H9 (cell line): ENCODE results near the gene FOXM1. TPM values are rescaled to one million over a fixed set of nuclear protein-coding genes. Genes with fewer than 3 reads are reported as not detected.

Experiments
- DNase-seq: peaks from one replicate; pipeline ENCODE4 v3.0.0-alpha.2; 2017
- H2AFZ ChIP-seq: one replicate; pipeline ENCODE4 v1.6.1; 2013; ENCODE audit warnings: mild to moderate bottlenecking, low read length, control low read depth, moderate library complexity
- H2AK5ac ChIP-seq: 2 replicates; pipeline ENCODE4 v1.6.1; 2013; ENCODE audit warnings: low read length, control low read depth, mixed read lengths; ENCODE audit not compliant: insufficient read length
- H2BK120ac ChIP-seq: one replicate; pipeline ENCODE4 v1.6.1; 2013; ENCODE audit warnings: low read depth, mild to moderate bottlenecking, low read length, control low read depth, inconsistent platforms; ENCODE audit not compliant: poor library complexity, severe bottlenecking
- H2BK12ac ChIP-seq: 2 replicates; pipeline ENCODE4 v1.6.1; 2013; ENCODE audit warnings: low read length, control low read depth, mixed read lengths, low read depth; ENCODE audit not compliant: insufficient read length
- H2BK15ac ChIP-seq: 2 replicates; pipeline ENCODE4 v1.6.1; 2013; ENCODE audit warnings: low read depth, low read length, control low read depth
- H2BK20ac ChIP-seq: one replicate; pipeline ENCODE4 v1.6.1; 2013; ENCODE audit warnings: low read depth, mild to moderate bottlenecking, low read length, control low read depth, inconsistent platforms; ENCODE audit not compliant: poor library complexity, severe bottlenecking
- H2BK5ac ChIP-seq: 2 replicates; pipeline ENCODE4 v1.6.1; 2013; ENCODE audit warnings: low read length, control low read depth, mixed read lengths; ENCODE audit not compliant: insufficient read length
- H3K14ac ChIP-seq: 2 replicates; pipeline ENCODE4 v1.6.1; 2013; ENCODE audit warnings: low read length, control low read depth; ENCODE audit not compliant: insufficient read depth
- H3K18ac ChIP-seq: 2 replicates; pipeline ENCODE4 v1.6.1; 2013; ENCODE audit warnings: low read depth, mild to moderate bottlenecking, mixed read lengths, low read length, control low read depth; ENCODE audit not compliant: insufficient read length
- H3K23ac ChIP-seq: 2 replicates; pipeline ENCODE4 v1.6.1; 2013; ENCODE audit warnings: low read length, control low read depth, mixed read lengths, low read depth; ENCODE audit not compliant: insufficient read length
- H3K23me2 ChIP-seq: 2 replicates; pipeline ENCODE4 v1.6.1; 2013; ENCODE audit warnings: low read depth, mild to moderate bottlenecking, mixed read lengths, low read length, control low read depth; ENCODE audit not compliant: insufficient read length, poor library complexity, severe bottlenecking
- H3K27ac ChIP-seq: 2 replicates; pipeline ENCODE4 v1.5.1; 2013; ENCODE audit warnings: low read length, control low read depth, mixed read lengths, low read depth; ENCODE audit not compliant: insufficient read length
- H3K27me3 ChIP-seq: 2 replicates; pipeline ENCODE4 v1.6.1; 2013; ENCODE audit warnings: low read length, control low read depth, inconsistent platforms; ENCODE audit not compliant: insufficient read depth
- H3K4ac ChIP-seq: 2 replicates; pipeline ENCODE4 v1.6.1; 2013; ENCODE audit warnings: low read depth, mild to moderate bottlenecking, control low read depth, inconsistent platforms, low read length, moderate library complexity
- H3K4me1 ChIP-seq: 2 replicates; pipeline ENCODE4 v1.6.1; 2013; ENCODE audit warnings: low read length, control low read depth, inconsistent platforms; ENCODE audit not compliant: insufficient read depth
- H3K4me2 ChIP-seq: 2 replicates; pipeline ENCODE4 v1.6.1; 2013; ENCODE audit warnings: low read length, control low read depth, mixed read lengths; ENCODE audit not compliant: insufficient read length, insufficient read depth
- H3K56ac ChIP-seq: 2 replicates; pipeline ENCODE4 v1.6.1; 2013; ENCODE audit warnings: low read depth, mild to moderate bottlenecking, mixed read lengths, low read length, control low read depth; ENCODE audit not compliant: insufficient read length
- H3K79me1 ChIP-seq: 2 replicates; pipeline ENCODE4 v1.6.1; 2013; ENCODE audit warnings: low read depth, mild to moderate bottlenecking, moderate library complexity, low read length, control low read depth, inconsistent platforms; ENCODE audit not compliant: insufficient read depth, poor library complexity, severe bottlenecking
- H3K79me2 ChIP-seq: 2 replicates; pipeline ENCODE4 v1.6.1; 2013; ENCODE audit warnings: low read length, control low read depth, inconsistent platforms; ENCODE audit not compliant: insufficient read depth
- H3K9ac ChIP-seq: 2 replicates; pipeline ENCODE4 v1.6.1; 2013; ENCODE audit warnings: low read length, control low read depth, mixed read lengths; ENCODE audit not compliant: insufficient read length; ENCODE audit errors: extremely low read depth
- H3K9me3 ChIP-seq: one replicate; pipeline ENCODE4 v1.6.1; 2013; ENCODE audit warnings: low read depth, low read length, inconsistent platforms; ENCODE audit not compliant: control insufficient read depth
- H3T11ph ChIP-seq: one replicate; pipeline ENCODE4 v1.6.1; 2013; ENCODE audit warnings: mild to moderate bottlenecking, low read length, control low read depth, inconsistent platforms
- H4K20me1 ChIP-seq: one replicate; pipeline ENCODE4 v1.6.1; 2013; ENCODE audit not compliant: control insufficient read depth, insufficient read length, insufficient read depth
- H4K5ac ChIP-seq: 2 replicates; pipeline ENCODE4 v1.6.1; 2013; ENCODE audit warnings: low read depth, mild to moderate bottlenecking, mixed read lengths, low read length, control low read depth; ENCODE audit not compliant: insufficient read length
- H4K8ac ChIP-seq: replicated peaks from 2 replicates; pipeline ENCODE4 v1.6.1; 2013; ENCODE audit warnings: low read length, control low read depth, mixed read lengths, low read depth; ENCODE audit not compliant: insufficient read length
- H4K91ac ChIP-seq: 2 replicates; pipeline ENCODE4 v1.6.1; 2013; ENCODE audit warnings: low read depth, mild to moderate bottlenecking, moderate library complexity, mixed read lengths, low read length, control low read depth; ENCODE audit not compliant: insufficient read length
- H3K27ac Mint-ChIP-seq, 3 experiments: 2 replicates in 2 of 3; 3 replicates in 1 of 3; pipeline ENCODE4 v1.8.0; 2020 to 2021; ENCODE audit warnings: mixed read lengths in 3 of 3, mild to moderate bottlenecking in 1 of 3, moderate library complexity in 1 of 3
- H3K27me3 Mint-ChIP-seq: 2 replicates; pipeline ENCODE4 v1.8.0; 2021; ENCODE audit warnings: low read depth, mild to moderate bottlenecking, moderate library complexity, mixed read lengths
- H3K36me3 Mint-ChIP-seq, 3 experiments: 2 replicates in 2 of 3; 3 replicates in 1 of 3; pipeline ENCODE4 v1.8.0; 2020 to 2021; ENCODE audit warnings: low read depth in 3 of 3, mixed read lengths in 3 of 3; ENCODE audit not compliant: insufficient read depth in 1 of 3
- H3K4me1 Mint-ChIP-seq, 2 experiments: 2 replicates each; pipeline ENCODE4 v1.8.0; 2020; ENCODE audit warnings: mixed read lengths in 2 of 2
- H3K4me3 Mint-ChIP-seq, 2 experiments: 2 replicates in 1 of 2; 3 replicates in 1 of 2; pipeline ENCODE4 v1.8.0; 2020 to 2021; ENCODE audit warnings: mild to moderate bottlenecking in 2 of 2, mixed read lengths in 2 of 2, moderate library complexity in 1 of 2
- H3K9me3 Mint-ChIP-seq, 2 experiments: 2 replicates in 1 of 2; 3 replicates in 1 of 2; pipeline ENCODE4 v1.8.0; 2020; ENCODE audit warnings: mild to moderate bottlenecking in 2 of 2, mixed read lengths in 2 of 2, moderate library complexity in 1 of 2
- WGBS: extraction: QIAGEN DNeasy Blood & Tissue Kit; methylation state at CpG from one replicate; pipeline ENCODE4 v1.1.7; 2013; ENCODE audit warnings: missing lambda C conversion rate, low lambda C conversion rate, mixed read lengths; ENCODE audit not compliant: insufficient read length; ENCODE audit errors: extremely low coverage; 5-methylcytosine and 5-hydroxymethylcytosine counted together
- total RNA-seq: library from RNA; stranded (reverse); gene quantifications from 2 replicates; pipeline ENCODE4 v1.2.1, GENCODE V29; 2021
- TF ChIP-seq, protein P1 (sequence below): fragments of 200-600 bp; sonication (generic); conservative IDR thresholded peaks from 3 replicates; pipeline ENCODE4 v1.8.0; 2021; ENCODE audit warnings: antibody characterized with exemption, mild to moderate bottlenecking

Gene FOXM1
- total RNA-seq, 1 experiment from 2014 or later, result 109 TPM

DNA sequence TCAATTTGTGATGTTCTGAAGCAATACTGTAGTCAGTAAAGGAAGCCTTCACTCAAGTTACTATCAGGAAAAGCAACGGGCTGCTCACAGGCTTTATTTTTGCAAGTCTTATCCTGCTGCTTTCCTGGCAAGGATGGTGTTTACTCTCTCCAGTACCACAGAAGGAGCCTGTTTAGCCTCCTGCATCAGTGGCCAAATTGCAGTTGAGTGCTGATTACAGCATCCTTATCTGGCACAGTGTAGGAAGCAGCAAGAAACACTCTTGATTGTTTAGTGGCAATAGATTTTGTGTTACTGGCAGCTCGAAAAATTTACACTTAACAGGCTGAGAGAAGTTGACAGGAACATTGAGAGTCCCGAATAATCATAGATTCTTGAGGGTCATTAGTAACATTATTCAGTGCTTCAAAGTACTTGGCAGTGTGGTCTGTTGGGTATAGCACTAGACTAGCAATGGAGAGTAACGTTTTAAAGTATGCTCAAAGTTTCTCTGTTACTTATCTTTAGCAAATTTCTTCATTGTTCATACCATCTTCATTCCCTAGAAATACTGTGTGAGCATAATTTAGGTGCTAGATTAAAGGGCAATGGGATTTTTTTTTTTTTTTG lies 25.4 kb upstream of the FOXM1 start:
- Histone ChIP-seq H3K4me2 (no peak overlapping the region), H3K79me2 (no peaks in the 10 kb centered on the region), H3K79me1 (no peaks in the 10 kb centered on the region), H4K5ac (no peak overlapping the region), H2AFZ (no peak overlapping the region), H4K20me1 (no peaks in the 10 kb centered on the region), H3K27ac (no peak overlapping the region), H3K23ac (no peak overlapping the region), H3K18ac (no peak overlapping the region), H2AK5ac (no peak overlapping the region), H2BK15ac (no peak overlapping the region), H3K9ac (no peak overlapping the region), H2BK120ac (no peak overlapping the region), H3K9me3 (no peaks in the 10 kb centered on the region), H2BK20ac (no peak overlapping the region), H3K27me3 (no peaks in the 10 kb centered on the region), H3T11ph (no peak overlapping the region), H2BK12ac (no peak overlapping the region), H3K4ac (no peak overlapping the region), H3K23me2 (no peaks in the 10 kb centered on the region), H4K8ac (no peak overlapping the region), H3K14ac (no peak overlapping the region), H3K4me1 (no peaks in the 10 kb centered on the region), H3K56ac (no peak overlapping the region), H4K91ac (no peak overlapping the region), H2BK5ac (no peak overlapping the region)
- no peak overlapping the region for H3K4me3 Mint-ChIP-seq
- H3K27me3 Mint-ChIP-seq, result no peaks in the 10 kb centered on the region
- no peaks in the 10 kb centered on the region for H3K36me3 Mint-ChIP-seq
- H3K4me1 Mint-ChIP-seq, result peaks cover 2 to 10% of the 10 kb centered on the region in 2 experiments; a peak in 2 of 4 replicates
- WGBS, result no CpG with 5 or more reads among the region's 4 CpGs
- H3K27ac Mint-ChIP-seq, result peak overlapping the region in 1 of 3 experiments; percentile 41; a peak in 1 of 7 replicates
- DNase-seq, result no peak
- H3K9me3 Mint-ChIP-seq, result no peaks in the 10 kb centered on the region
- TF ChIP-seq, protein P1, sequence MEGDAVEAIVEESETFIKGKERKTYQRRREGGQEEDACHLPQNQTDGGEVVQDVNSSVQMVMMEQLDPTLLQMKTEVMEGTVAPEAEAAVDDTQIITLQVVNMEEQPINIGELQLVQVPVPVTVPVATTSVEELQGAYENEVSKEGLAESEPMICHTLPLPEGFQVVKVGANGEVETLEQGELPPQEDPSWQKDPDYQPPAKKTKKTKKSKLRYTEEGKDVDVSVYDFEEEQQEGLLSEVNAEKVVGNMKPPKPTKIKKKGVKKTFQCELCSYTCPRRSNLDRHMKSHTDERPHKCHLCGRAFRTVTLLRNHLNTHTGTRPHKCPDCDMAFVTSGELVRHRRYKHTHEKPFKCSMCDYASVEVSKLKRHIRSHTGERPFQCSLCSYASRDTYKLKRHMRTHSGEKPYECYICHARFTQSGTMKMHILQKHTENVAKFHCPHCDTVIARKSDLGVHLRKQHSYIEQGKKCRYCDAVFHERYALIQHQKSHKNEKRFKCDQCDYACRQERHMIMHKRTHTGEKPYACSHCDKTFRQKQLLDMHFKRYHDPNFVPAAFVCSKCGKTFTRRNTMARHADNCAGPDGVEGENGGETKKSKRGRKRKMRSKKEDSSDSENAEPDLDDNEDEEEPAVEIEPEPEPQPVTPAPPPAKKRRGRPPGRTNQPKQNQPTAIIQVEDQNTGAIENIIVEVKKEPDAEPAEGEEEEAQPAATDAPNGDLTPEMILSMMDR, result no peak
